IMR-90 (cell line): ENCODE measurements around the gene SH3BGRL3.

ENCODE experiments used
- BHLHE40 ChIP-seq: fragments of 150-350 bp; IDR thresholded peaks from 2 replicates; pipeline ENCODE4 v1.6.1; 2016; ENCODE audit warnings: mild to moderate bottlenecking, low read depth, low read length
- CEBPB ChIP-seq: IDR thresholded peaks from 2 replicates; pipeline ENCODE4 v1.6.1; 2012; ENCODE audit warnings: low read depth, low read length, improper control_type of control experiment
- CHD1 ChIP-seq: IDR thresholded peaks from 2 replicates; pipeline ENCODE4 v1.6.1; 2012; ENCODE audit warnings: low read depth, low read length, improper control_type of control experiment
- MXI1 ChIP-seq: IDR thresholded peaks from 2 replicates; pipeline ENCODE4 v1.6.1; 2012; ENCODE audit warnings: low read depth, mild to moderate bottlenecking, low read length, moderate library complexity, borderline replicate concordance
- POLR2A ChIP-seq: IDR thresholded peaks from 2 replicates; pipeline ENCODE4 v1.6.1; 2012; ENCODE audit warnings: mild to moderate bottlenecking, low read depth, low read length
- SMC3 ChIP-seq: fragments of 150-350 bp; IDR thresholded peaks from 2 replicates; pipeline ENCODE4 v1.6.1; 2016; ENCODE audit warnings: low read depth, mild to moderate bottlenecking, antibody characterized with exemption, low read length, moderate library complexity
- TF ChIP-seq, protein P1 (sequence below): conservative IDR thresholded peaks from 2 replicates; pipeline ENCODE4 v1.5.1; 2012; ENCODE audit warnings: mild to moderate bottlenecking, low read depth, low read length, improper control_type of control experiment
- TF ChIP-seq, protein P2 (sequence below): fragments of 150-350 bp; IDR thresholded peaks from 2 replicates; pipeline ENCODE4 v1.6.1; 2017; ENCODE audit warnings: mild to moderate bottlenecking, antibody characterized with exemption, low read length, low read depth

DNA sequence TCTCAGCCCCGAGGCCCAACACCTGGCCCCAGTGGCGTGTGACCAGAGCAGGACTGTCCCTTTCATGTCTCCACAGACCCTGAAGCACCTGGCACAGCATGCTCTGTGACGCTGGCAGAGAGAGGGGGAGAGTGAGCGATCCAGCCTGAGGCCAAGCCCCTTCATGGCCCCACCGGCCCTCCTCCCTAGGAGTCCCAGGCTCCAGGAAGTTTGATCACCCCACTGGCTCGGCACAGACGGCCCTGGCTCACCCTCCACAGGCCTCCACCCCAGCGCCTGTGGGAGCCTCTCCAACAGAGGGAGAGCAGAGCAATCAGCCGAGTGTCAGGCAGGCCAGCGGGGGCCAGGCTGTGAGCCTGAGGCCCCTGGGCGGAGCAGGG lies 11.0 kb downstream of the SH3BGRL3 start:
- TF ChIP-seq, protein P1, sequence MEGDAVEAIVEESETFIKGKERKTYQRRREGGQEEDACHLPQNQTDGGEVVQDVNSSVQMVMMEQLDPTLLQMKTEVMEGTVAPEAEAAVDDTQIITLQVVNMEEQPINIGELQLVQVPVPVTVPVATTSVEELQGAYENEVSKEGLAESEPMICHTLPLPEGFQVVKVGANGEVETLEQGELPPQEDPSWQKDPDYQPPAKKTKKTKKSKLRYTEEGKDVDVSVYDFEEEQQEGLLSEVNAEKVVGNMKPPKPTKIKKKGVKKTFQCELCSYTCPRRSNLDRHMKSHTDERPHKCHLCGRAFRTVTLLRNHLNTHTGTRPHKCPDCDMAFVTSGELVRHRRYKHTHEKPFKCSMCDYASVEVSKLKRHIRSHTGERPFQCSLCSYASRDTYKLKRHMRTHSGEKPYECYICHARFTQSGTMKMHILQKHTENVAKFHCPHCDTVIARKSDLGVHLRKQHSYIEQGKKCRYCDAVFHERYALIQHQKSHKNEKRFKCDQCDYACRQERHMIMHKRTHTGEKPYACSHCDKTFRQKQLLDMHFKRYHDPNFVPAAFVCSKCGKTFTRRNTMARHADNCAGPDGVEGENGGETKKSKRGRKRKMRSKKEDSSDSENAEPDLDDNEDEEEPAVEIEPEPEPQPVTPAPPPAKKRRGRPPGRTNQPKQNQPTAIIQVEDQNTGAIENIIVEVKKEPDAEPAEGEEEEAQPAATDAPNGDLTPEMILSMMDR, result no peak
- TF ChIP-seq POLR2A (no peak), CEBPB (no peak), MXI1 (no peak), CHD1 (no peak), SMC3 (no peak), BHLHE40 (no peak)
- TF ChIP-seq, protein P2, sequence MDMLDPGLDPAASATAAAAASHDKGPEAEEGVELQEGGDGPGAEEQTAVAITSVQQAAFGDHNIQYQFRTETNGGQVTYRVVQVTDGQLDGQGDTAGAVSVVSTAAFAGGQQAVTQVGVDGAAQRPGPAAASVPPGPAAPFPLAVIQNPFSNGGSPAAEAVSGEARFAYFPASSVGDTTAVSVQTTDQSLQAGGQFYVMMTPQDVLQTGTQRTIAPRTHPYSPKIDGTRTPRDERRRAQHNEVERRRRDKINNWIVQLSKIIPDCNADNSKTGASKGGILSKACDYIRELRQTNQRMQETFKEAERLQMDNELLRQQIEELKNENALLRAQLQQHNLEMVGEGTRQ, result no peak
